Measurements from ENCODE around the gene ACTR3. TPM values are rescaled to one million over a fixed set of nuclear protein-coding genes. Genes with fewer than 3 reads are reported as not detected.

Gene ACTR3
- total and polyA plus RNA-seq, 10 of the 15 experiments (the other 5 are each of a cell fraction or from before 2014, with no cell fraction given) = 79.1 to 616 (median 471) TPM

- H3K4me1 ChIP-seq (ENCODE audit: control insufficient read depth, insufficient read depth, low read length) = peaks cover 31% of the 10 kb centered on the region
- peaks cover 3% of the 10 kb centered on the region; the same call in 1 of the 2 replicates for H4K20me1 ChIP-seq (ENCODE audit: control insufficient read depth, insufficient read depth)
- H3K4me2 ChIP-seq (ENCODE audit: control insufficient read depth, insufficient read depth) = peak overlapping the region; percentile 75
- no TSS peak for BruUV-seq (replicated peaks)
- DNase-seq (ENCODE audit: low read depth, low spot score) (no peak), ATAC-seq (peak; percentile 9), FAIRE-seq (no peak)
- H3K27ac ChIP-seq (ENCODE audit: control insufficient read depth, insufficient read depth) = 0 out of 2 replicates have a peak overlapping the region, but pooled peaks have one; percentile 24
- SMC1A ChIA-PET (ENCODE audit: uncharacterized antibody, unreplicated experiment) = interaction anchor here (0.7 to 11.1 kb wide), 8 partner anchors 12 to 143 kb away, joined by 3 to 189 read pairs (median 3); partner anchors contain the start of gene SLC35F5
- CTCF ChIA-PET = interaction anchor here (0.9 to 8.1 kb wide), 8 partner anchors 10 to 79 kb away, joined by 3 to 59 read pairs (median 6); partner anchors contain the start of gene ACTR3
- TF ChIP-seq MTA2 (IDR thresholded peaks at IDR 0.05; ENCODE audit: low read depth) = peak; percentile 96
- TF ChIP-seq ATF7 (IDR thresholded peaks at IDR 0.05; ENCODE audit: low read depth) = 0 out of 2 replicates have a peak, but pooled peaks have one; percentile 29
- TF ChIP-seq, protein P1, sequence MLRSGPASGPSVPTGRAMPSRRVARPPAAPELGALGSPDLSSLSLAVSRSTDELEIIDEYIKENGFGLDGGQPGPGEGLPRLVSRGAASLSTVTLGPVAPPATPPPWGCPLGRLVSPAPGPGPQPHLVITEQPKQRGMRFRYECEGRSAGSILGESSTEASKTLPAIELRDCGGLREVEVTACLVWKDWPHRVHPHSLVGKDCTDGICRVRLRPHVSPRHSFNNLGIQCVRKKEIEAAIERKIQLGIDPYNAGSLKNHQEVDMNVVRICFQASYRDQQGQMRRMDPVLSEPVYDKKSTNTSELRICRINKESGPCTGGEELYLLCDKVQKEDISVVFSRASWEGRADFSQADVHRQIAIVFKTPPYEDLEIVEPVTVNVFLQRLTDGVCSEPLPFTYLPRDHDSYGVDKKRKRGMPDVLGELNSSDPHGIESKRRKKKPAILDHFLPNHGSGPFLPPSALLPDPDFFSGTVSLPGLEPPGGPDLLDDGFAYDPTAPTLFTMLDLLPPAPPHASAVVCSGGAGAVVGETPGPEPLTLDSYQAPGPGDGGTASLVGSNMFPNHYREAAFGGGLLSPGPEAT (IDR thresholded peaks at IDR 0.05; ENCODE audit: low read depth) = 0 out of 2 replicates have a peak, but pooled peaks have one; percentile 15
- TF ChIP-seq ZBED1 (IDR thresholded peaks at IDR 0.05; ENCODE audit: borderline replicate concordance) = no peak
- intact Hi-C loops (cut with micrococcal nuclease; ENCODE audit: unreplicated experiment) (no loop called here), in situ Hi-C loops (cut with MboI) (no loop called here)
- peak overlapping the region; percentile 16 for H3K4me3 ChIP-seq
- H3K9ac ChIP-seq (ENCODE audit: control insufficient read depth, insufficient read depth, low read length) = no peak overlapping the region
- no peak overlapping the region for H2AFZ ChIP-seq (ENCODE audit: control insufficient read depth, low read depth, low read length)
- POLR2A ChIA-PET = interaction anchor here (0.9 to 1.7 kb wide), 4 partner anchors 9 to 143 kb away, joined by 3 to 5 read pairs (median 4); partner anchors contain the start of gene SLC35F5
- RAD21 ChIA-PET (ENCODE audit: unreplicated experiment) = interaction anchor here (1.1 to 2.4 kb wide), 6 partner anchors 8 to 199 kb away, joined by 3 to 13 read pairs (median 4); partner anchors contain the start of gene ACTR3
- H3K36me3 ChIP-seq (ENCODE audit: control insufficient read depth in 2 of 2, insufficient read depth in 2 of 2, low read length in 1 of 2) = peaks cover 0 to 3% of the 10 kb centered on the region in 2 experiments; a peak in 2 of 4 replicates
- H3K79me2 ChIP-seq (ENCODE audit: control insufficient read depth, insufficient read depth, low read length) = peaks cover 100% of the 10 kb centered on the region
- no peaks in the 10 kb centered on the region; the same call in 2 of the 3 replicates for H3K9me3 ChIP-seq (replicated peaks; ENCODE audit: control insufficient read depth, insufficient read depth, low read length)
- no peaks in the 10 kb centered on the region for H3K27me3 ChIP-seq (replicated peaks in 1 of 2; ENCODE audit: control insufficient read depth in 2 of 2, insufficient read depth in 2 of 2, low read length in 1 of 2)
Measured at GRCh38 chr2:113899166-113899565, 9.3 kb downstream of the ACTR3 start.
